Activated CD4-positive, alpha-beta memory T cell treated with anti-CD3 and anti-CD28 coated beads for 36 hours (primary cell): ENCODE data around the gene RASAL1. TPM values are rescaled to one million over a fixed set of nuclear protein-coding genes. Genes with fewer than 3 reads are reported as not detected.

ENCODE experiments used
- CTCF ChIA-PET: fragments of 350-600 bp; sonication (Branson Sonifier 250); formaldehyde crosslinking; loops from one replicate; lab custom pipeline; 2021; ENCODE audit warnings: antibody characterized with exemption, inconsistent platforms; lab: Charles Lee
- POLR2A ChIA-PET: fragments of 350-600 bp; sonication (Branson Sonifier 250); formaldehyde crosslinking; loops from one replicate; lab custom pipeline; 2021; ENCODE audit warnings: antibody characterized with exemption; lab: Charles Lee
- DNase-seq: peaks from one replicate; pipeline ENCODE4 v3.0.0-alpha.2; 2020
- H3K27ac Mint-ChIP-seq: one replicate; pipeline ENCODE4 v1.8.0; 2021; ENCODE audit warnings: mixed read lengths
- H3K27me3 Mint-ChIP-seq: one replicate; pipeline ENCODE4 v1.8.0; 2021; ENCODE audit warnings: mixed read lengths
- H3K36me3 Mint-ChIP-seq: one replicate; pipeline ENCODE4 v1.8.0; 2021; ENCODE audit warnings: mixed read lengths
- H3K4me1 Mint-ChIP-seq: one replicate; pipeline ENCODE4 v1.8.0; 2021; ENCODE audit warnings: low read depth, mixed read lengths
- H3K4me3 Mint-ChIP-seq: one replicate; pipeline ENCODE4 v1.8.0; 2021; ENCODE audit warnings: mild to moderate bottlenecking, mixed read lengths
- H3K9me3 Mint-ChIP-seq: one replicate; pipeline ENCODE4 v1.8.0; 2021; ENCODE audit warnings: mixed read lengths
- intact Hi-C: fragments of 100-400 bp; cut with micrococcal nuclease; formaldehyde crosslinking; loops from one replicate; pipeline ENCODE4 v1.15.1; 2023
- total RNA-seq, 2 experiments: library from RNA; stranded (reverse); gene quantifications; one replicate each; pipeline ENCODE4 v1.2.3, GENCODE V29; 2021

The RASAL1 gene
- total RNA-seq, 2 experiments from 2014 or later = 4.4 to 4.9 TPM

GRCh38 chr12:113057565-113058485 lies 77.7 kb downstream of the RASAL1 start:
- no peaks in the 10 kb centered on the region for H3K9me3 Mint-ChIP-seq
- DNase-seq = no peak
- peaks cover 20% of the 10 kb centered on the region for H3K4me1 Mint-ChIP-seq
- H3K36me3 Mint-ChIP-seq = no peaks in the 10 kb centered on the region
- ChIA-PET CTCF (interaction anchor here (0.9 to 1.7 kb wide), 5 partner anchors 10 to 116 kb away, joined by 3 to 4 read pairs (median 3); no protein-coding TSS in a partner anchor), POLR2A (no interaction called here)
- intact Hi-C loops = loop anchor here (2.0 kb wide), 2 partner anchors 13 to 41 kb away; no protein-coding TSS in a partner anchor
- H3K4me3 Mint-ChIP-seq = peak overlapping the region; percentile 64
- no peaks in the 10 kb centered on the region for H3K27me3 Mint-ChIP-seq
- H3K27ac Mint-ChIP-seq = no peak overlapping the region

- Mint-ChIP-seq H3K36me3 (no peaks in the 10 kb centered on the region), H3K27ac (no peak within 1 kb of the TSS), H3K27me3 (no peaks in the 10 kb centered on the region), H3K9me3 (no peaks in the 10 kb centered on the region), H3K4me1 (peaks cover 22% of the 10 kb centered on the region), H3K4me3 (peak within 1 kb of the TSS; percentile 74)
- CTCF ChIA-PET = interaction anchor here (0.7 to 1.7 kb wide), 5 partner anchors 9 to 117 kb away, joined by 3 to 4 read pairs (median 3); no protein-coding TSS in a partner anchor
- POLR2A ChIA-PET = no interaction called here
- peak; percentile 54 for DNase-seq
- intact Hi-C loops = loop anchor here (2.0 kb wide), 1 partner anchor 14 kb away; no protein-coding TSS in a partner anchor
Measured at GRCh38 chr12:113056631-113057488, 78.7 kb downstream of the RASAL1 start, which contains the start of gene DTX1. Gene DTX1, plus strand, starts transcription at chr12:113056730. Its CDS starts 1,463 bp downstream, at chr12:113058193.

GRCh38 chr12:113056381-113056630 lies 79.3 kb downstream of the RASAL1 start:
- no peak overlapping the region for H3K27ac Mint-ChIP-seq
- H3K9me3 Mint-ChIP-seq = no peaks in the 10 kb centered on the region
- intact Hi-C loops = loop anchor here (2.0 kb wide), 1 partner anchor 14 kb away; no protein-coding TSS in a partner anchor
- H3K36me3 Mint-ChIP-seq = no peaks in the 10 kb centered on the region
- peak overlapping the region; percentile 74 for H3K4me3 Mint-ChIP-seq
- ChIA-PET POLR2A (no interaction called here), CTCF (interaction anchor here (0.7 to 1.3 kb wide), 3 partner anchors 42 to 97 kb away, joined by 3 read pairs; no protein-coding TSS in a partner anchor)
- peaks cover 21% of the 10 kb centered on the region for H3K4me1 Mint-ChIP-seq
- no peak for DNase-seq
- H3K27me3 Mint-ChIP-seq = no peaks in the 10 kb centered on the region

- DNase-seq = no peak
- Mint-ChIP-seq H3K4me1 (peaks cover 15% of the 10 kb centered on the region), H3K4me3 (peak overlapping the region; percentile 74), H3K36me3 (no peaks in the 10 kb centered on the region), H3K27ac (no peak overlapping the region), H3K9me3 (no peaks in the 10 kb centered on the region), H3K27me3 (no peaks in the 10 kb centered on the region)
- intact Hi-C loops = loop anchor here (2.0 kb wide), 1 partner anchor 15 kb away; no protein-coding TSS in a partner anchor
- CTCF ChIA-PET = interaction anchor here (0.7 to 1.3 kb wide), 3 partner anchors 42 to 97 kb away, joined by 3 read pairs; no protein-coding TSS in a partner anchor
- POLR2A ChIA-PET = no interaction called here
Measured at GRCh38 chr12:113055594-113056380, 79.8 kb downstream of the RASAL1 start.

- POLR2A ChIA-PET = no interaction called here
- H3K27ac Mint-ChIP-seq = no peak overlapping the region
- H3K36me3 Mint-ChIP-seq = no peaks in the 10 kb centered on the region
- no peak overlapping the region for H3K4me3 Mint-ChIP-seq
- no peaks in the 10 kb centered on the region for H3K9me3 Mint-ChIP-seq
- no peaks in the 10 kb centered on the region for H3K27me3 Mint-ChIP-seq
- H3K4me1 Mint-ChIP-seq = peaks cover 15% of the 10 kb centered on the region
- CTCF ChIA-PET = interaction anchor here (1.1 to 1.2 kb wide), 2 partner anchors 37 to 43 kb away, joined by 3 to 4 read pairs; no protein-coding TSS in a partner anchor
- DNase-seq = no peak
- intact Hi-C loops = no loop called here
Measured at GRCh38 chr12:113054948-113055486, 80.5 kb downstream of the RASAL1 start.

GRCh38 chr12:113052326-113052725 lies 83.2 kb downstream of the RASAL1 start:
- Mint-ChIP-seq H3K4me3 (no peak overlapping the region), H3K27me3 (no peaks in the 10 kb centered on the region), H3K36me3 (no peaks in the 10 kb centered on the region), H3K27ac (no peak overlapping the region), H3K4me1 (peaks cover 15% of the 10 kb centered on the region), H3K9me3 (no peaks in the 10 kb centered on the region)
- DNase-seq = no peak
- ChIA-PET CTCF (interaction anchor here (1.3 to 6.1 kb wide), 2 partner anchors 46 to 100 kb away, joined by 4 to 70 read pairs; partner anchors contain the start of gene CFAP73), POLR2A (no interaction called here)
- intact Hi-C loops = no loop called here

- Mint-ChIP-seq H3K9me3 (no peaks in the 10 kb centered on the region), H3K27me3 (no peaks in the 10 kb centered on the region), H3K36me3 (no peaks in the 10 kb centered on the region), H3K27ac (no peak overlapping the region), H3K4me1 (peaks cover 15% of the 10 kb centered on the region), H3K4me3 (no peak overlapping the region)
- intact Hi-C loops = no loop called here
- ChIA-PET POLR2A (no interaction called here), CTCF (interaction anchor here (1.2 to 6.1 kb wide), 4 partner anchors 47 to 123 kb away, joined by 3 to 70 read pairs (median 4); partner anchors contain the start of gene CFAP73)
- no peak for DNase-seq
Measured at GRCh38 chr12:113051759-113052158, 83.8 kb downstream of the RASAL1 start.

- ChIA-PET CTCF (interaction anchor here (1.0 to 6.1 kb wide), 8 partner anchors 39 to 124 kb away, joined by 3 to 70 read pairs (median 4); partner anchors contain the start of gene CFAP73), POLR2A (no interaction called here)
- Mint-ChIP-seq H3K27ac (no peak overlapping the region), H3K9me3 (no peaks in the 10 kb centered on the region), H3K36me3 (no peaks in the 10 kb centered on the region), H3K4me3 (no peak overlapping the region), H3K4me1 (peaks cover 10% of the 10 kb centered on the region), H3K27me3 (no peaks in the 10 kb centered on the region)
- no peak for DNase-seq
- intact Hi-C loops = no loop called here
Measured at GRCh38 chr12:113050795-113051194, 84.8 kb downstream of the RASAL1 start.

GRCh38 chr12:113049976-113050742 lies 85.4 kb downstream of the RASAL1 start:
- ChIA-PET CTCF (interaction anchor here (1.0 to 6.1 kb wide), 14 partner anchors 21 to 125 kb away, joined by 3 to 70 read pairs (median 4); partner anchors contain the start of gene CFAP73), POLR2A (no interaction called here)
- no peaks in the 10 kb centered on the region for H3K27me3 Mint-ChIP-seq
- no peaks in the 10 kb centered on the region for H3K9me3 Mint-ChIP-seq
- H3K4me3 Mint-ChIP-seq = no peak overlapping the region
- H3K27ac Mint-ChIP-seq = no peak overlapping the region
- DNase-seq = no peak
- intact Hi-C loops = loop anchor here (1.0 kb wide), 1 partner anchor 124 kb away; no protein-coding TSS in a partner anchor
- H3K36me3 Mint-ChIP-seq = no peaks in the 10 kb centered on the region
- peaks cover 8% of the 10 kb centered on the region for H3K4me1 Mint-ChIP-seq
